Mesendoderm (in vitro differentiated cells): Measurements from ENCODE around the gene TNFRSF14.

Source experiments
- DNase-seq: peaks from one replicate; pipeline ENCODE4 v3.0.0; 2013
- H2AK5ac ChIP-seq: 2 replicates; pipeline ENCODE4 v1.6.1; 2013; ENCODE audit warnings: low read length, inconsistent platforms
- H2BK120ac ChIP-seq: 2 replicates; pipeline ENCODE4 v1.6.1; 2013; ENCODE audit warnings: low read depth, mild to moderate bottlenecking, low read length, moderate library complexity, mixed read lengths
- H2BK15ac ChIP-seq: replicated peaks from 2 replicates; pipeline ENCODE4 v1.6.1; 2013; ENCODE audit warnings: low read depth, mild to moderate bottlenecking, moderate library complexity
- H2BK5ac ChIP-seq: 2 replicates; pipeline ENCODE4 v1.6.1; 2013; ENCODE audit warnings: low read length, inconsistent platforms
- H3K18ac ChIP-seq: 2 replicates; pipeline ENCODE4 v1.6.1; 2013; ENCODE audit warnings: mild to moderate bottlenecking, low read length, mixed read lengths
- H3K23ac ChIP-seq: one replicate; pipeline ENCODE4 v1.6.1; 2013; ENCODE audit warnings: low read length
- H3K27ac ChIP-seq: 2 replicates; pipeline ENCODE4 v1.5.1; 2013; ENCODE audit warnings: low read depth, mild to moderate bottlenecking, inconsistent platforms, low read length, moderate library complexity
- H3K27me3 ChIP-seq: 2 replicates; pipeline ENCODE4 v1.6.1; 2013; ENCODE audit warnings: low read length, control low read depth, mild to moderate bottlenecking, inconsistent platforms; ENCODE audit not compliant: insufficient read depth, poor library complexity
- H3K36me3 ChIP-seq: 2 replicates; pipeline ENCODE4 v1.6.1; 2013; ENCODE audit warnings: low read length, inconsistent platforms; ENCODE audit not compliant: control insufficient read depth, insufficient read depth
- H3K4ac ChIP-seq: one replicate; pipeline ENCODE4 v1.6.1; 2013; ENCODE audit warnings: low read depth, mild to moderate bottlenecking, low read length, moderate library complexity
- H3K4me1 ChIP-seq: 2 replicates; pipeline ENCODE4 v1.6.1; 2013; ENCODE audit warnings: low read depth, low read length, inconsistent platforms; ENCODE audit not compliant: control insufficient read depth
- H3K4me2 ChIP-seq: 2 replicates; pipeline ENCODE4 v1.6.1; 2013; ENCODE audit warnings: low read length
- H3K4me3 ChIP-seq: 2 replicates; pipeline ENCODE4 v1.5.1; 2013; ENCODE audit warnings: mild to moderate bottlenecking, low read length
- H3K56ac ChIP-seq: one replicate; pipeline ENCODE4 v1.6.1; 2013; ENCODE audit warnings: low read length
- H3K79me1 ChIP-seq: 2 replicates; pipeline ENCODE4 v1.6.1; 2013; ENCODE audit warnings: low read length, inconsistent platforms
- H3K79me2 ChIP-seq: 2 replicates; pipeline ENCODE4 v1.6.1; 2013; ENCODE audit warnings: mild to moderate bottlenecking, low read length; ENCODE audit not compliant: control insufficient read depth, insufficient read depth
- H3K9ac ChIP-seq: 2 replicates; pipeline ENCODE4 v1.6.1; 2013; ENCODE audit warnings: low read length, inconsistent platforms
- H4K5ac ChIP-seq: one replicate; pipeline ENCODE4 v1.6.1; 2013; ENCODE audit warnings: low read length
- H4K8ac ChIP-seq: one replicate; pipeline ENCODE4 v1.6.1; 2013; ENCODE audit warnings: low read depth, mild to moderate bottlenecking, control low read depth, low read length, moderate library complexity
- WGBS: extraction: QIAGEN DNeasy Blood & Tissue Kit; methylation state at CpG from one replicate; pipeline ENCODE4 v1.1.7; 2013; ENCODE audit warnings: low lambda C conversion rate, missing lambda C conversion rate; ENCODE audit not compliant: insufficient coverage; ENCODE audit errors: extremely low coverage; 5-methylcytosine and 5-hydroxymethylcytosine counted together

Gene TNFRSF14

GRCh38 chr1:2604156-2604843, 48.1 kb downstream of the TNFRSF14 start:
- Histone ChIP-seq H2BK15ac (no peak overlapping the region), H3K4me2 (no peak overlapping the region), H2AK5ac (no peak overlapping the region), H3K27ac (no peak overlapping the region), H3K23ac (no peak overlapping the region), H3K56ac (no peak overlapping the region), H3K79me1 (no peaks in the 10 kb centered on the region), H3K4me3 (no peak overlapping the region), H3K79me2 (no peaks in the 10 kb centered on the region), H3K9ac (no peak overlapping the region), H2BK120ac (no peak overlapping the region), H3K27me3 (no peaks in the 10 kb centered on the region), H3K18ac (no peak overlapping the region), H4K8ac (no peak overlapping the region), H3K4me1 (no peaks in the 10 kb centered on the region), H2BK5ac (no peak overlapping the region), H3K4ac (no peak overlapping the region), H4K5ac (no peak overlapping the region), H3K36me3 (no peaks in the 10 kb centered on the region)
- WGBS: no CpG with 5 or more reads among the region's 19 CpGs
- no peak for DNase-seq

- WGBS: no CpG with 5 or more reads among the region's 14 CpGs
Measured at GRCh38 chr1:2604844-2605508, 48.8 kb downstream of the TNFRSF14 start.

GRCh38 chr1:2605509-2606395, 49.6 kb downstream of the TNFRSF14 start:
- Histone ChIP-seq H3K27ac (no peak overlapping the region), H4K5ac (no peak overlapping the region), H3K18ac (no peak overlapping the region), H3K4me3 (no peak overlapping the region), H2BK15ac (no peak overlapping the region), H3K79me1 (no peaks in the 10 kb centered on the region), H3K79me2 (no peaks in the 10 kb centered on the region), H3K9ac (no peak overlapping the region), H3K27me3 (no peaks in the 10 kb centered on the region), H3K36me3 (no peaks in the 10 kb centered on the region), H3K4me2 (no peak overlapping the region), H3K4ac (no peak overlapping the region), H3K4me1 (no peaks in the 10 kb centered on the region), H3K23ac (no peak overlapping the region), H4K8ac (no peak overlapping the region), H3K56ac (no peak overlapping the region), H2BK120ac (no peak overlapping the region), H2BK5ac (no peak overlapping the region), H2AK5ac (no peak overlapping the region)
- WGBS: no CpG with 5 or more reads among the region's 48 CpGs
- no peak for DNase-seq

More at GRCh38 chr1:2604844-2605508, 48.8 kb downstream of the TNFRSF14 start:
- H3K27me3 ChIP-seq: no peaks in the 10 kb centered on the region
- H3K4me3 ChIP-seq: no peak overlapping the region
- H2BK120ac ChIP-seq: no peak overlapping the region
- no peaks in the 10 kb centered on the region for H3K79me2 ChIP-seq
- H3K36me3 ChIP-seq: no peaks in the 10 kb centered on the region
- no peak overlapping the region for H4K5ac ChIP-seq
- no peak for DNase-seq
- no peaks in the 10 kb centered on the region for H3K4me1 ChIP-seq
- no peak overlapping the region for H3K27ac ChIP-seq
- H3K4me2 ChIP-seq: no peak overlapping the region
- no peak overlapping the region for H2AK5ac ChIP-seq
- no peak overlapping the region for H3K9ac ChIP-seq
- H2BK15ac ChIP-seq: no peak overlapping the region
- H3K18ac ChIP-seq: no peak overlapping the region
- H4K8ac ChIP-seq: no peak overlapping the region
- H3K23ac ChIP-seq: no peak overlapping the region
- no peaks in the 10 kb centered on the region for H3K79me1 ChIP-seq
- H3K56ac ChIP-seq: no peak overlapping the region
- no peak overlapping the region for H3K4ac ChIP-seq
- H2BK5ac ChIP-seq: no peak overlapping the region

- DNase-seq: no peak
- Histone ChIP-seq H3K23ac (no peak overlapping the region), H2BK15ac (no peak overlapping the region), H2BK5ac (no peak overlapping the region), H2BK120ac (no peak overlapping the region), H3K36me3 (no peaks in the 10 kb centered on the region), H3K4me1 (no peaks in the 10 kb centered on the region), H3K18ac (no peak overlapping the region), H2AK5ac (no peak overlapping the region), H3K4ac (no peak overlapping the region), H3K56ac (no peak overlapping the region), H3K27ac (no peak overlapping the region), H3K27me3 (no peaks in the 10 kb centered on the region), H3K4me2 (no peak overlapping the region), H3K79me1 (no peaks in the 10 kb centered on the region), H4K8ac (no peak overlapping the region), H3K4me3 (no peak overlapping the region), H3K9ac (no peak overlapping the region), H3K79me2 (no peaks in the 10 kb centered on the region), H4K5ac (no peak overlapping the region)
- no CpG with 5 or more reads among the region's 15 CpGs for WGBS
Measured at GRCh38 chr1:2606396-2606880, 50.3 kb downstream of the TNFRSF14 start.

- H3K79me1 ChIP-seq: no peaks in the 10 kb centered on the region
- H3K4me1 ChIP-seq: no peaks in the 10 kb centered on the region
- H3K27me3 ChIP-seq: no peaks in the 10 kb centered on the region
- no peak overlapping the region for H3K23ac ChIP-seq
- no peak for DNase-seq
- no CpG with 5 or more reads among the region's 36 CpGs for WGBS
- no peak overlapping the region for H4K8ac ChIP-seq
- no peak overlapping the region for H3K9ac ChIP-seq
- H2BK120ac ChIP-seq: no peak overlapping the region
- no peak overlapping the region for H3K4me2 ChIP-seq
- H3K4me3 ChIP-seq: no peak overlapping the region
- no peaks in the 10 kb centered on the region for H3K79me2 ChIP-seq
- no peak overlapping the region for H3K56ac ChIP-seq
- no peak overlapping the region for H3K18ac ChIP-seq
- no peak overlapping the region for H2AK5ac ChIP-seq
- no peak overlapping the region for H2BK5ac ChIP-seq
- H3K36me3 ChIP-seq: no peaks in the 10 kb centered on the region
- no peak overlapping the region for H2BK15ac ChIP-seq
- no peak overlapping the region for H4K5ac ChIP-seq
- H3K27ac ChIP-seq: no peak overlapping the region
- no peak overlapping the region for H3K4ac ChIP-seq
Measured at GRCh38 chr1:2606881-2607621, 50.9 kb downstream of the TNFRSF14 start.
